NCI-H128 (cell line): ENCODE data around the gene NPR2.
A peak's percentile ranks its signal among the peaks of the same experiment; 100 is the strongest.

ENCODE experiments used
- DNase-seq: peaks from one replicate; lab custom pipeline; 2025; ENCODE audit not compliant: unreplicated experiment; lab: John Stamatoyannopoulos, UW

NPR2 gene

GRCh38 chr9:35763181-35763580 is 28.2 kb upstream of the NPR2 start:
- no peak for DNase-seq

- DNase-seq = no peak
Observed at GRCh38 chr9:35763803-35764202, 27.6 kb upstream of the NPR2 start.

GRCh38 chr9:35766997-35767396 is 24.4 kb upstream of the NPR2 start:
- DNase-seq = no peak

GRCh38 chr9:35767458-35767857 is 23.9 kb upstream of the NPR2 start:
- DNase-seq = no peak

- no peak for DNase-seq
Observed at GRCh38 chr9:35769763-35770162, 21.6 kb upstream of the NPR2 start.

GRCh38 chr9:35771075-35771433 is 20.3 kb upstream of the NPR2 start:
- no peak for DNase-seq

GRCh38 chr9:35771534-35771933 is 19.9 kb upstream of the NPR2 start:
- no peak for DNase-seq

- no peak for DNase-seq
Observed at GRCh38 chr9:35771943-35772342, 19.4 kb upstream of the NPR2 start.

GRCh38 chr9:35774907-35775635 is 16.3 kb upstream of the NPR2 start:
- DNase-seq = no peak

- peak; percentile 69 for DNase-seq
Observed at GRCh38 chr9:35776018-35776417, 15.4 kb upstream of the NPR2 start.

GRCh38 chr9:35778496-35778895 is 12.9 kb upstream of the NPR2 start:
- DNase-seq = no peak

GRCh38 chr9:35781066-35781465 is 10.3 kb upstream of the NPR2 start:
- DNase-seq = no peak

- DNase-seq = no peak
Observed at GRCh38 chr9:35783418-35783817, 8.0 kb upstream of the NPR2 start.

GRCh38 chr9:35789541-35789940 is 1.9 kb upstream of the NPR2 start:
- DNase-seq = no peak

GRCh38 chr9:35790025-35790384 is 1.4 kb upstream of the NPR2 start:
- DNase-seq = no peak

GRCh38 chr9:35790385-35791296 is 750 bp upstream of the NPR2 start:
- peak; percentile 47 for DNase-seq

GRCh38 chr9:35792024-35792813 is 828 bp downstream of the NPR2 start:
- DNase-seq = no peak

- DNase-seq = no peak
Observed at GRCh38 chr9:35792826-35793225, 1.4 kb downstream of the NPR2 start.

- no peak for DNase-seq
Observed at GRCh38 chr9:35793461-35793860, 2.1 kb downstream of the NPR2 start.

GRCh38 chr9:35795695-35796094 is 4.3 kb downstream of the NPR2 start:
- DNase-seq = no peak

GRCh38 chr9:35797311-35798109 is 6.1 kb downstream of the NPR2 start:
- no peak for DNase-seq
